ENCODE results near the gene ATXN2.
"Not testable (repeated sequence)": the region's sequence is repeated elsewhere in the genome, so short reads cannot be mapped to it uniquely, and the experiment has no call there.

Gene ATXN2, protein sequence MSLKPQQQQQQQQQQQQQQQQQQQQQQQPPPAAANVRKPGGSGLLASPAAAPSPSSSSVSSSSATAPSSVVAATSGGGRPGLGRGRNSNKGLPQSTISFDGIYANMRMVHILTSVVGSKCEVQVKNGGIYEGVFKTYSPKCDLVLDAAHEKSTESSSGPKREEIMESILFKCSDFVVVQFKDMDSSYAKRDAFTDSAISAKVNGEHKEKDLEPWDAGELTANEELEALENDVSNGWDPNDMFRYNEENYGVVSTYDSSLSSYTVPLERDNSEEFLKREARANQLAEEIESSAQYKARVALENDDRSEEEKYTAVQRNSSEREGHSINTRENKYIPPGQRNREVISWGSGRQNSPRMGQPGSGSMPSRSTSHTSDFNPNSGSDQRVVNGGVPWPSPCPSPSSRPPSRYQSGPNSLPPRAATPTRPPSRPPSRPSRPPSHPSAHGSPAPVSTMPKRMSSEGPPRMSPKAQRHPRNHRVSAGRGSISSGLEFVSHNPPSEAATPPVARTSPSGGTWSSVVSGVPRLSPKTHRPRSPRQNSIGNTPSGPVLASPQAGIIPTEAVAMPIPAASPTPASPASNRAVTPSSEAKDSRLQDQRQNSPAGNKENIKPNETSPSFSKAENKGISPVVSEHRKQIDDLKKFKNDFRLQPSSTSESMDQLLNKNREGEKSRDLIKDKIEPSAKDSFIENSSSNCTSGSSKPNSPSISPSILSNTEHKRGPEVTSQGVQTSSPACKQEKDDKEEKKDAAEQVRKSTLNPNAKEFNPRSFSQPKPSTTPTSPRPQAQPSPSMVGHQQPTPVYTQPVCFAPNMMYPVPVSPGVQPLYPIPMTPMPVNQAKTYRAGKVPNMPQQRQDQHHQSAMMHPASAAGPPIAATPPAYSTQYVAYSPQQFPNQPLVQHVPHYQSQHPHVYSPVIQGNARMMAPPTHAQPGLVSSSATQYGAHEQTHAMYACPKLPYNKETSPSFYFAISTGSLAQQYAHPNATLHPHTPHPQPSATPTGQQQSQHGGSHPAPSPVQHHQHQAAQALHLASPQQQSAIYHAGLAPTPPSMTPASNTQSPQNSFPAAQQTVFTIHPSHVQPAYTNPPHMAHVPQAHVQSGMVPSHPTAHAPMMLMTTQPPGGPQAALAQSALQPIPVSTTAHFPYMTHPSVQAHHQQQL

DNA sequence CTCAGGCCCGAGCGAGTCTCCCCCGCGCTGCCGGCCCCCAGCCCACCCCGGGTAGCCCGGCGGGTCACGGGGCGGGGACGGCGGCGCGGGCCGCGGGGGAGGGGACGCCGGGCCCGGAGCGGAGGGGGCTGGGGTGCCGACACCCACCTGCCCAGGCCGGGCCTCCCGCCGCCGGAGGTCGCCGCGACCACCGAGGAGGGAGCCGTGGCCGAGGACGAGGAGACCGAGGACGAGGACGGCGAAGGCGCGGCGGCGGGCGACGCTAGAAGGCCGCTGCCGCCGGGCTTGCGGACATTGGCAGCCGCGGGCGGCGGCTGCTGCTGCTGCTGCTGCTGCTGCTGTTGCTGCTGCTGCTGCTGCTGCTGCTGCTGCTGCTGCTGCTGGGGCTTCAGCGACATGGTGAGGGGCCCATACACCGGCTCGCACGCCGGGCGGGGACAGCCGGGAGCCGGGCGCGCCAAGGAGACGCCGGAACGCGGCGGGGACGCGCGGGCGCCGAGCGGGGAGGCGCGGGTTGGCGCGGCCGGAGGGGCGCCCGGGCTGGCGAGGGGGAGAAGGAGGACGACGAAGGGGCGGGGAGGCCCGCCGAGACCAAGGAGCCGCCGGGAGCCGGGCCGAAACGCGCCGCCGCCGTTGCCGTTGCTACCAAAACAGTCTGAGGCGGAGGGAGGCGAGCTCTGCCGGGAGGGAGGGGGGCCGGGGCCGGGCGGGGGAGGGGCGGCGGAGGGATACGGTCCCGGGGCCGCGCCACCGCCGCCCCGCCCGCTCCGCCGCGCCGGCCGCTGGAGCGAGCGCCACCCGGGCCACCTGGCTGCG lies at the start of gene ATXN2:
TSS of gene ATXN2 (minus strand) at position 679 of the 816 bp plus-strand sequence. CDS start at position 398, 281 bp downstream.
- DNase-seq = peak; percentile 39
- in situ Hi-C loops (cut with MboI; ENCODE audit: low pct_unique_long_range_greater_than_20kb, low sequenced_read_pairs) = no loop called here

DNA sequence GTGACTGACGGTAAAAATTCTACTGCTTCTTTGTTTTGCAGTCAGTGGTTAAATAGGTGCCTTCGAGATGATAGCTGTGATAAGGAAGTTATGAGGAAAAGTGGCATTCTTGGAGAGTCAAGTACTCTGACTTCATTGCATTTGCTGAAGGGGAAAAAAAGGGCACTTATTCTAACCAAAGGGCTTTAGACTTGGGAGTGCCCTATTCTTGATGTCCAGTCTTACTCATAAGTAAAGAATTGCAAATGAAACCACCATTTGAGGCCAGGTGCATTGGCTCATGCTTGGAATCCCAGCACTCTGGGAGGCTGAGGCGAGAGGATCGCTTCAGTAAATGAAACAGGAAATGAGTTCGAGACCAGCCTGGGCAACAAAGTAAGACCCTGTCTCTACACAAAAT lies 46.3 kb upstream of the ATXN2 start:
- in situ Hi-C loops (cut with MboI; ENCODE audit: low pct_unique_long_range_greater_than_20kb, low sequenced_read_pairs) = no loop called here
- DNase-seq = no peak

DNA sequence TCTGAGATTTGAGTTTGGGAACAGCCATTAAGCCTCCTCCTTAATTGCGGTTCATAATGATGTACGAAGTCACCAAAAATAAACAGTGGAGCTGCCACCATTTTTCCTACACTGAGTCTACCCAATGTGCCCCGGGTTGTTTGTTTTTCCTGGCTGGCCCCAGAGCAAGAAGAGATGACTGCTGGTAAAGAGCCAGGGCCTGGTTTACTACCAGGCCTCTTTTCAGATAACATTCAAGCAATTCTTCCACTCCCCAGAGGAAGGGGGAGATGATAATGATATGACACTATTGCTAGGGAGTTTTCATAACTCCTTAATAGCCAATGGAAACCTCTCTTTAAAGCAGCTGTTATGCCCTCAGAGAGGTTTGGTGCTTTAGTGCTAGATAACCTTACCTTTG lies 44.3 kb upstream of the ATXN2 start:
- DNase-seq = no peak
- in situ Hi-C loops (cut with MboI; ENCODE audit: low pct_unique_long_range_greater_than_20kb, low sequenced_read_pairs) = no loop called here

DNA sequence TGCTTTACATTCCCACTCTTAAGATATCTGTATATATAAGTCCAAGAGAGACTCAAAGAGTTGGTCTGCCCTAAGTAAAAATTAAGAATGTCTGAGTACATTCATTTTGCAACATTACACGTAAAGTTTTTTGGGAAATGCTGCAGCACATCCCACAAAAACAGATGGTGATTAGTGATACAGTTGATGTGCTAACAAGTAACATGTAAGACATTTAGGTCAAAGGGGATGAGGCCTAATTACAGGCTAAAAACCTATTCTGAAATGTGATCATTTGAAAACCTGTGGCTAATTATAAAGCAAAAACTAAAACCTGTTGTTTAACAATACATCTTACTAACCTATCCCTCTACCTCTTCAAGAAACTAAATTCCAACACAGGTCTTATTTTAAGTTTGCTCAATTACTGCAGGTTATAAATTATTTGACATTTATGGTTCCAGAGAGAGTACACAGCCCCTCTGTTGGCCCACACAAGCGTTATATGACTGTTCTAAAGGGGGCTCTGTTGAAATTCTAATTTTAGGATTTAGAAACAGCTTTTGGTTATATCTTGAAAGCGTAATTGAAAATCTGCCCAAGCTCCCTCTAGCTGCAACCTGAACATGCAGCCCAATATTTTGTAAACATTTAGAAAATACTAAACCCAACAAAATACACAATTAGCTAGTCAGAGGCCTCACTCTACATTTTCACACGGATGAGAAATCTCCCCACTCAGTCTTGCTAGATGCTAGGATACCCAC lies 43.7 kb upstream of the ATXN2 start:
- in situ Hi-C loops (cut with MboI; ENCODE audit: low pct_unique_long_range_greater_than_20kb, low sequenced_read_pairs) = no loop called here
- no peak for DNase-seq

DNA sequence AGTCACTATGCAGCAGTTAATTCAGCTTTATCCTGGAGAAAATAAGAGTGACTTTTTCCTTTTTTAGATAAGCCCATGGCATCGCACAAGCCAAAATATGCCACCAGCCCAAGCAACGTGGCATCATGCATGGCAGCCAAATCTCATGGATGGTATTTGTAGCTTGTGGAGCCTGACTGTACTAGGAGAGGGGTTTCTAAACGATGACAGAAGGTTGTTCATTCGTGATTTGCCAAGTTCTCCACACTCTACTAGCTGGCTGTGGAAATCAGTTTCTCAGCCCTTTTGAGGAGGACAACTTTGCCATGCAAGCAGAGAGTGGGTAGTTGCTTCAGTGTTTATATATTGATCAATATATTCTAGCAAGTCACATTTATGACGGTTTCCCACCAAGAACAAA lies 41.4 kb upstream of the ATXN2 start:
- DNase-seq = no peak
- in situ Hi-C loops (cut with MboI; ENCODE audit: low pct_unique_long_range_greater_than_20kb, low sequenced_read_pairs) = no loop called here

DNA sequence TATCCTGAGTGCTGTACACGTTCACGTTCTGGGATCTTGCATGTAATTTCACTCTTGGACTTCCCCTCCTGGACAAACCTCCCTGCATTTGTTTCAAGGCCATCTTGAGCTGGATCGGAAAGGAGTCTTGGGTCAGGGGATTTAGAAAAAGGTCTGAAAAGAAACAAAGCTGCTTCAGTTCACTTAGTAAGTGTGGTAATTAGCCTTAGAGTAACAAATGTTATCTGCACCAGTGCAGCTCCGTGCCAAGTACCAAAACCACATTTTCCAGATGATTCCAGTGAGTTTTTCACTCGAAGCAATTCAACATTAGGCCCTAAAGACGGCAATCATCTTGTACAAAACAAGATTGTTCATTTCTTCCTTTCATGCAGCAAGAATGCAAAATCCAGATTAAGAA lies 39.4 kb upstream of the ATXN2 start:
- in situ Hi-C loops (cut with MboI; ENCODE audit: low pct_unique_long_range_greater_than_20kb, low sequenced_read_pairs) = no loop called here

DNA sequence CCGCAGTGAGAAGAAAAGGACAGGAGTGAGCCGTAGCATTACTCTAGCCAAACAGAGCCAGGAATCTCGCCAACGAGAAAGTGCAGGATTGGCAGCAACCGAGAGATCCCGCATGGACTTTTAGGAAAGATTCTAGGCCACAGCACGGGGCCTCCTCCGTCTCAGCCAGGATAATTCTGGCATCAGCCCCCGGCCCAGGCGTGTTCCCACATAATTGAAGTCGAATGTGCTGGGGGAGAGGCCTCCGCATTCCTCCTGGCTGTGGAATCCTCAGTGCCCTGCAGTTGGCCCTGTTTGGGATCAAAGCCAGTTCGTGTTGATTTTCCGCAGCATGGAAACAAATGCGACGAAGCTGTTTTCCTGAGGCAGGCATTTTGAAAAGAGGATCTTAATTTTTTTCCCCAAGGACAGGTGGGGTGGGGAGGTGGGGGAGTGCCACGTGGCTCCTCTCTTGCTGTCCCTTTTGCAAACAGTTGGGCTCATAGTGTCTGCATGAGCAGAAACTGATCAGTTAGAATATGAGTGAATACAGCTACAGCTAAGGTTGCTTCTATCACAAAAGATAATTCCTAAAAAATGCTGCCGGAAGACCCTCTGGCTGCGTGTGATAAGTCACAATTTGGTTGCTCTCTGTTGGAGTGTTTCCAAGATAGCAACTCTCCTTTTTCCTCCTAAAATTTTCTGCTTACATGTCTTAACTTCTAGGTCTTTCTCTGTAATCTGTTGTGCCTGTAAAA lies 37.3 kb upstream of the ATXN2 start:
- in situ Hi-C loops (cut with MboI; ENCODE audit: low pct_unique_long_range_greater_than_20kb, low sequenced_read_pairs) = no loop called here

More for the DNA sequence above, 39.4 kb upstream of the ATXN2 start:
- no peak for DNase-seq

DNA sequence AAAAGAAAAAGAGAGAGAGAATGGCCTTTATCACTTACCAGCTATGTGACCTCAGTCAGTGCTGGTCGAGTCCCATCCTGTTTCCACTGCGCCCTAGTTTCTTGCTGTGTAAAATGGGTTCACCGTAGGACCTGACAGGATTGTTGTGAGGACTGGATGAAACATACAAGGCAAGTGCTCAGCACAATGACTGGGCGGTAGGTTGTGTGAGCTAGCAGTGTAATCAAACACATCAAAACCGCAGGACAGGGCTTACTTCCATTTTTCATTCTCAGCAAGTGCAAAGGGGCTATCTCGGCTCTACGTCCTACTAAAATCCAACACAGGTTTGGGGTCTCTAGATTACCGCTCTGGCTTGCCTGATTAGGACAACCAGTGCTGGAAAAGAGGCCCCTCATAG lies 36.4 kb upstream of the ATXN2 start:
- in situ Hi-C loops (cut with MboI; ENCODE audit: low pct_unique_long_range_greater_than_20kb, low sequenced_read_pairs) = no loop called here

More for the DNA sequence above, 37.3 kb upstream of the ATXN2 start:
- no peak for DNase-seq

DNA sequence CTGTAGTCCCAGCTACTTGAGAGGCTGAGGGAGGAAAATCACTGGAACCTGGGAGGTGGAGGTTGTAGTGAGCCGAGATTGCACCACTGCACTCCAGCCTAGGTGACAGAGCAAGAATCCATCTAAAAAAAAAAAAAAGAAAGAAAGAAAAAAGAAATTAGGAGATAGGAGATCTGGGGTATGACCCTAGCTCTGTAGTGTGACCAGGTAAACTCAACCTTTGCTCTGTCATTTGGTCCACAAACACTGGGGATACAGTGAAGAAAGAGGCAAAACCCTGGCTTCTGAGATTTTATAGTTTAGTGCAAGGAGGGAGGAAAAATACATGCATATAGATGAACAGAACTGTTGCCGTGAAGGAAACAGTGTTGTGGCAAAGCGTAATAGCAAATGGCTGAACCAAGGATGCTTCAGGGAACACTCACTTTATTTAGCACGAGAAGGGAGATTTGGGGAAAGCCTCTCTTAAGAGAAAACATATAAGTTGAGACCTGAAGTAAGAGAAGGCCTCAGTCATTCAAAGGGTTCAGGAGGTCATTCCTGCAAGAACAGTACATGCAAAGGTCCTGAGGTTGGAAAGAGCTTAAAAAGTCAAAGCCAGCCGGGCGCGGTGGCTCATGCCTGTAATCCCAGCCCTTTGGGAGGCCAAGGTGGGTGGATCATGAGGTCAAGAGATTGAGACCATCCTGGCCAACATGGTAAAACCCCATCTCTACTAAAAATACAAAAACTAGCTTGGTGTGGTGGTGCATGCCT lies 29.6 kb upstream of the ATXN2 start:
- DNase-seq = no peak
- in situ Hi-C loops (cut with MboI; ENCODE audit: low pct_unique_long_range_greater_than_20kb, low sequenced_read_pairs) = no loop called here

More for the DNA sequence above, 36.4 kb upstream of the ATXN2 start:
- no peak for DNase-seq

DNA sequence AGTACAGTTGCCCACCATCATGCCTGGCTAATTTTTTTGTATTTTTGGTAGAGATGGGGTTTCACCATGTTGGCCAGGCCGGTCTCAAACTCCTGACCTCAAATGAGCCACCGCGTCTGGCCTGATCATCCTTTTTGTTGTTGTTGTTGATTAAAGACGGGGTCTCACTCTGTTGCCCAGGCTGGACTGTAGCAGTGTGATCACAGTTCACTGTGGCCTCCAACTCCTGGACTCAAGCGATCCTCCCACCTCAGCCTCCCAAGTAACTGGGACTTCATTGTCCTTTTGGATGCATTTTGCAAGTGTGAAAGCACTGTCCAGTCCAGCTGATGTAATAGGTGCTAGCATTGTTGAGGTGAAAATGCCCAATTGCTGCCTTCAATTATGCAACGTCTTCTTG lies 27.1 kb upstream of the ATXN2 start:
- in situ Hi-C loops (cut with MboI; ENCODE audit: low pct_unique_long_range_greater_than_20kb, low sequenced_read_pairs) = no loop called here

DNA sequence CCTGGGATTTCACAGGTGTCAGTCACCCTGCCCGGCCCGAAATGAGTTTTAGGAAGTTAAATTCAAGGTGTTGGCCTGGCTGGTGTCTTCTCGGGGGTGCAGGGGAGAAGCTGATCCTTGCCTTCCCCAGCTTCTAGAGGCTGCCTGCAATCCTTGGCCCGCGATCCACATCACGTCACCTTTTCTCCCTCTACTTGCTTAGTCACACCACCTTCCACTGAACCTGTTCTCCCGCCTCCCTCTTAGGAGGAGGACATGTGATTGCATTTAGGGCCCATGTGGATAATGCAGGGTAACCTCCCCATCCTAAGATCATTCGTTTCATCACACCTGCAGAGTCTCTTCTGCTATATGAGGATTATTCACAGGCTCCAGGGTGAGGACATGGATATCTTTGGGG lies 25.4 kb upstream of the ATXN2 start:
- DNase-seq = no peak
- in situ Hi-C loops (cut with MboI; ENCODE audit: low pct_unique_long_range_greater_than_20kb, low sequenced_read_pairs) = no loop called here

More for the DNA sequence above, 27.1 kb upstream of the ATXN2 start:
- no peak for DNase-seq

DNA sequence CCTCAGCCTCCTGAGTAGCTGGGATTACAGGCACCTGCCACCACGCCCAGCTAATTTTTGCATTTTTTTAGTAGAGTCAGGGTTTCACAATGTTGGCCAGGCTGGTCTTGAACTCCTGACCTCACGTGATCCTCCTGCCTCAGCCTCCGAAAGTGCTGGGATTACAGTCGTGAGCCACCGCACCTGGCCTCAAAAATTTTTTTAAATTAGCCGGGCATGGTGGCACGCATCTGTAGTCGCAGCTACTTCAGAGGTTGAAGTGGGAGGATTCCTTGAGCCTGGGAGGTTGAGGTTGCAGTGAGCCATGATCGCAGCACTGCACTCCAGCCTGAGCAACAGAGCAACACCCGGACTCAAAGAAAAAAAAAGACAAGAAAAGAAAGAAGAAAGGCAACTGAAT lies 18.7 kb upstream of the ATXN2 start:
- DNase-seq; in situ Hi-C loops (cut with MboI; ENCODE audit: low pct_unique_long_range_greater_than_20kb, low sequenced_read_pairs): not testable (repeated sequence)

DNA sequence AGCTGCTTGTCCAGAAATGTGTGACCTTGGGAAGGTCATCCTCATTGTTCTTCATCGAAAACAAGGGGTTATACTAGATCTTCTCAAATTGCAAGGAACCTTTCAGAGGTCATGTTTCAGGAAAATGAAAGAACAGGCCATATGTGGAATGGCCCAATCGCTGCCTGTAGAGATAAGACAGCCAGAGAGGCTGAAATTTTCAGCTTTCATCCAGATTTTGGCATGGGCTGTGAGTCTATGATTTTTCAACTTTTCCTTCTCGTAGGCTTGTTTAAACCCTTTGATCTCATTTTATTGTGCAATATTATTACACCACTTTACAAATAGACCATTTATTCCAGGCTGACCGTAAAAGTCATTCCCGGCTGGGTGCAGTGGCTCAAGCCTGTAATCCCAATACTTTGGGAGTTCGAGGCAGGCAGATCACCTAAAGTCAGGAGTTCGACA lies 17.1 kb upstream of the ATXN2 start:
- in situ Hi-C loops (cut with MboI; ENCODE audit: low pct_unique_long_range_greater_than_20kb, low sequenced_read_pairs) = no loop called here
- DNase-seq = no peak

DNA sequence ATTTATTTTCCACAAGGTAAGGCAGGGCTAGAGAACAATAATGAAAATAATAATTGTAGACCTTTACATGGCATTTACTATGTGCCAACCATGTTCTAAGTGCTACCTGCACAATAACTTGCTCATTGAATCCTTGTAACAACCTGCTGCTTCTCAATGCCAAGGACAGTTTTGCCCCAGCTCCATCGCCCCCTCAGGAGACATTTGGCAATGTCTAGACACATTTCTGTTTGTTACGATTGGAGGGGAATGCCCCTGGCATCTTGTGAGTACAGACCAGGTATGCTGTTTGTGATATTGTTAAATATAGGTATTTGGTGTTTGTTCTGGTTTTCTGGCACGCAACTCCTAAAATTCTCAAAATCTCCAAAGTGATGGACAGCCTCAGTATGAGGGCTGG lies 8.1 kb upstream of the ATXN2 start:
- no peak for DNase-seq
- in situ Hi-C loops (cut with MboI; ENCODE audit: low pct_unique_long_range_greater_than_20kb, low sequenced_read_pairs) = no loop called here

DNA sequence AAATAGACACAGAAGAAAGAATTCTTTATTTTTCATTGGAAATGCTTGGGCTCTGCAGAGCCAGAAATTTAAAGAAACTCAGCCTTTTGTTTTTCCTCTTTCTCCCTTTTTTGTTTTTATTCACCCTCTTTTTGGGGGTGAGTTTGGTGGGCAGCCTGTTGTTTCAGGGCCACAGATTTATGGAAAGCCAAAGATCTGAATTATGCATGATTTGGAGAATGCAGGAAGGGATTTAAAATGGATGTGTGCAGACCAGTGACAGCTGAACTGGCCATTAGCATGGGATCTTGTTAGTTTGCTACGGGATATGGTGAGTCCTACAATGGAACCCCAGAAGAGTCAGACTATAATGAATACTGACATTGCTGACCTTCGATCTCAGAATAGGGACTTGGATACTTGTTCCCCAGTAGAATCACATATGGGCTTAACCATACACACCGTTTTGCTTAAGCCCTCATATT lies 7.7 kb upstream of the ATXN2 start:
- no peak for DNase-seq
- in situ Hi-C loops (cut with MboI; ENCODE audit: low pct_unique_long_range_greater_than_20kb, low sequenced_read_pairs) = no loop called here

DNA sequence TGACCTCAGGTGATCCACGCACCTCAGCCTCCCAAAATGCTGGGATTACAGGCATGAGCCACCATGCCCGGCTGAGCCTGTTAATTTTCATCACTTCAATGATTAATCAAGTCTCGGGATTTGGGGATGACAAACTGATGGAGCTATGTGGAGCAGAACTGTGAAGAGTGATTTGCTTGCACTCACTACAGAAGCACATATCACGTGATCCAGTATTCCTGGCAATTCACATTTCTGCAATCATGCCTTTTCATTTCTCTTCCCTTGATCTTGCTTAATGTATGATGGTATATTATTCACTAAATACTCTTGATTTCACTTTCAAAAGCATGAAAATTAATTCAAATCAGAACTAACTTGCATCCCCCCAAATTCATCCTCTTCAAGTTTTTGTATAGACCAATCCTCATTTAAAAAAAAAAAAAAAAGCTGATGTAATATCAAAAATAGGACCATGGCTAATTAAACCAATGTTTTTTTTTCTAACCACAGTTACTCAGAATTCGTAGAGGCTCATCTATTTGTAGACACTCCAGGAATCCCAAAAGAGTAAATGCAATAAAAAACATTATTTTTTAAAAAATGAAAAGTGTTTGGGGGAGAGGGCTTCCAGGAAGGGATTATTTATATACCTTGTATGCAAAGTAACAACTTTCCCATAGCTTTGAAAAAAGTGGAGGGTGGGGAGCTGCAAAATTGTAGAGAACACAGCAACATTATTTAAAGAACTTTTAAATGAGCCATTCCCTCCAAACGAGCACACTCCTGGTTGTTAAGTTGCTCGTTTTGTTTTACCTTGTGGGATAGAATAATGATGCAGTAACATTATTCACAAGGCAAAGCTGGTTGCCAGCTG lies 7.0 kb upstream of the ATXN2 start:
- no peak for DNase-seq
- in situ Hi-C loops (cut with MboI; ENCODE audit: low pct_unique_long_range_greater_than_20kb, low sequenced_read_pairs) = no loop called here
